Iris pigment epithelial cell (primary cell): ENCODE data around the gene WNT7A.

ENCODE experiments used
- DNase-seq: peaks from one replicate; pipeline ENCODE4 v3.0.0-alpha.2; 2011; ENCODE audit warnings: low read depth

Gene WNT7A

GRCh38 chr3:13884851-13885703, 5.2 kb upstream of the WNT7A start:
- no peak for DNase-seq

- no peak for DNase-seq
These were observed 3.8 kb upstream of the WNT7A start for GRCh38 chr3:13883681-13884080.

- DNase-seq, result no peak
These were observed 3.0 kb upstream of the WNT7A start for GRCh38 chr3:13882876-13883275.

- DNase-seq, result no peak
These were observed 1.9 kb upstream of the WNT7A start for GRCh38 chr3:13881536-13882410.

GRCh38 chr3:13880811-13881156, 913 bp upstream of the WNT7A start:
- no peak for DNase-seq

- no peak for DNase-seq
These were observed 547 bp downstream of the WNT7A start for GRCh38 chr3:13879102-13879945.

GRCh38 chr3:13878281-13879101, 1.4 kb downstream of the WNT7A start:
- no peak for DNase-seq

GRCh38 chr3:13877911-13878280, 2.0 kb downstream of the WNT7A start:
- DNase-seq, result no peak

GRCh38 chr3:13876451-13877100, 3.3 kb downstream of the WNT7A start:
- DNase-seq, result no peak

GRCh38 chr3:13874891-13875290, 5.0 kb downstream of the WNT7A start:
- DNase-seq, result no peak

GRCh38 chr3:13873818-13874217, 6.1 kb downstream of the WNT7A start:
- no peak for DNase-seq

GRCh38 chr3:13872451-13872850, 7.4 kb downstream of the WNT7A start:
- DNase-seq, result no peak

GRCh38 chr3:13871791-13872190, 8.1 kb downstream of the WNT7A start:
- no peak for DNase-seq

- no peak for DNase-seq
These were observed 9.0 kb downstream of the WNT7A start for GRCh38 chr3:13870902-13871301.

GRCh38 chr3:13869761-13870343, 10.0 kb downstream of the WNT7A start:
- no peak for DNase-seq

- no peak for DNase-seq
These were observed 10.8 kb downstream of the WNT7A start for GRCh38 chr3:13868844-13869724.

GRCh38 chr3:13867732-13868131, 12.1 kb downstream of the WNT7A start:
- DNase-seq, result no peak

GRCh38 chr3:13866041-13866965, 13.6 kb downstream of the WNT7A start:
- DNase-seq, result no peak
